PC-9 (cell line): Measurements from ENCODE around the gene ALKBH8.

Experiments
- CTCF ChIP-seq: fragments of 200-600 bp; sonication (generic); conservative IDR thresholded peaks from 2 replicates; pipeline ENCODE4 v1.6.1; 2017; ENCODE audit warnings: mixed run types, antibody characterized with exemption, mild to moderate bottlenecking, moderate library complexity
- EZH2 ChIP-seq: fragments of 200-600 bp; sonication (generic); IDR thresholded peaks from 2 replicates; pipeline ENCODE4 v1.8.0; 2017; ENCODE audit warnings: antibody characterized with exemption, low read depth

DNA sequence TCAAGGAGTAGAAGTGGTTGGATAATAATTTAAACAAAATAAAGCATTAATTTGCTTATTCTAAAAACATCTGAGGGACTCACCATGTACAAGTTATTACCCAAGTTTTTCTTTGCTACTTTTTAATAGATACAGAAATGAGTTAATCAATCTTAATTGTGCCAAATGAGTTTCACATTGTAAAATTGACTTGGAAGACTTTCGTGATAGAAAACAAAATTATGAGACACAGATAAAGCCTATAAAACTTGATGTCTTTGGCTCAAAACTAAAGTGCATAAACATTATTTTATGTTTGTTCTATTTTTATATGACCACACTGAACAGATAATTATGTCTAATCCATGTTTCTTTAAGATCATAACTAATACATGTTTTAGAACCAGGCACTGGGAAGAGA lies 97.8 kb downstream of the ALKBH8 start:
- TF ChIP-seq EZH2 (no peak), CTCF (no peak)
